H1 (cell line): ENCODE measurements around the gene R3HDM2. TPM values are rescaled to one million over a fixed set of nuclear protein-coding genes. Genes with fewer than 3 reads are reported as not detected.

Experiments used
- CTCF ChIA-PET: fragments of 300-600 bp; sonication (Branson Sonifier 250); formaldehyde crosslinking; loops from one replicate; lab custom pipeline; 2021; ENCODE audit not compliant: partially characterized antibody; lab: Charles Lee
- POLR2A ChIA-PET: fragments of 300-600 bp; sonication (Branson Sonifier 250); formaldehyde crosslinking; loops from one replicate; lab custom pipeline; 2021; ENCODE audit warnings: inconsistent platforms; ENCODE audit not compliant: partially characterized antibody; lab: Charles Lee
- DNase-seq, 2 experiments: peaks; one replicate each; pipeline versions ENCODE4 v3.0.0 to v3.0.0-alpha.2; 2010 to 2022; ENCODE audit warnings: low spot score in 2 of 2, low read depth in 1 of 2, mixed read lengths in 1 of 2
- FAIRE-seq: peaks from 2 replicates; lab custom pipeline; 2011; peaks lifted over from hg19 to GRCh38; lab: Jason Lieb, UNC
- H2AFZ ChIP-seq: 2 replicates; pipeline ENCODE4 v1.8.1; 2012; ENCODE audit warnings: low read length, inconsistent platforms
- H2AK5ac ChIP-seq: 2 replicates; pipeline ENCODE4 v1.6.1; 2013; ENCODE audit warnings: low read depth, low read length
- H2BK120ac ChIP-seq: replicated peaks from 2 replicates; pipeline ENCODE3; 2013; ENCODE audit warnings: low read depth, low read length, inconsistent platforms
- H2BK12ac ChIP-seq: 2 replicates; pipeline ENCODE4 v1.6.1; 2013; ENCODE audit warnings: low read depth, low read length
- H2BK15ac ChIP-seq: 2 replicates; pipeline ENCODE4 v1.6.1; 2013; ENCODE audit warnings: low read length
- H2BK20ac ChIP-seq: 2 replicates; pipeline ENCODE4 v1.6.1; 2013; ENCODE audit warnings: low read length
- H2BK5ac ChIP-seq: 2 replicates; pipeline ENCODE4 v1.6.1; 2013; ENCODE audit warnings: low read depth, low read length
- H3K14ac ChIP-seq: 2 replicates; pipeline ENCODE4 v1.6.1; 2013; ENCODE audit warnings: inconsistent platforms; ENCODE audit not compliant: insufficient read length
- H3K18ac ChIP-seq: 2 replicates; pipeline ENCODE4 v1.6.1; 2013; ENCODE audit warnings: low read length; ENCODE audit errors: extremely low read depth
- H3K23ac ChIP-seq: 2 replicates; pipeline ENCODE4 v1.6.1; 2013; ENCODE audit warnings: inconsistent platforms; ENCODE audit not compliant: insufficient read length
- H3K23me2 ChIP-seq: 2 replicates; pipeline ENCODE4 v1.6.1; 2013; ENCODE audit warnings: low read depth, low read length
- H3K27ac ChIP-seq: 2 replicates; pipeline ENCODE4 v1.6.1; 2011; ENCODE audit warnings: low read depth, low read length, inconsistent platforms
- H3K27me3 ChIP-seq, 4 experiments: replicated peaks in 1 of 4; 1 replicate in 1 of 4; 2 replicates in 3 of 4; pipeline versions ENCODE4 v1.6.1 to v1.8.1; 2011 to 2013; ENCODE audit warnings: low read length in 3 of 4, mild to moderate bottlenecking in 3 of 4, inconsistent platforms in 2 of 4, mixed read lengths in 2 of 4, moderate library complexity in 1 of 4; ENCODE audit not compliant: control insufficient read depth in 3 of 4, insufficient read depth in 3 of 4; ENCODE audit errors: extremely low read depth in 1 of 4
- H3K36me3 ChIP-seq, 4 experiments: 2 replicates each; pipeline versions ENCODE4 v1.6.1 to v1.8.1; 2011 to 2013; ENCODE audit warnings: mild to moderate bottlenecking in 4 of 4, low read length in 3 of 4, moderate library complexity in 2 of 4, control low read depth in 1 of 4, inconsistent platforms in 1 of 4; ENCODE audit not compliant: insufficient read depth in 4 of 4, control insufficient read depth in 2 of 4
- H3K4ac ChIP-seq: replicated peaks from 2 replicates; pipeline ENCODE3; 2013; ENCODE audit warnings: low read length, low read depth, mixed read lengths, inconsistent platforms; ENCODE audit not compliant: insufficient read length
- H3K4me1 ChIP-seq, 4 experiments: replicated peaks in 1 of 4; 1 replicate in 1 of 4; 2 replicates in 3 of 4; pipeline versions ENCODE4 v1.6.1 to v1.8.1; 2011 to 2013; ENCODE audit warnings: low read length in 3 of 4, inconsistent platforms in 2 of 4, mixed read lengths in 1 of 4; ENCODE audit not compliant: insufficient read depth in 4 of 4, control insufficient read depth in 3 of 4
- H3K4me2 ChIP-seq, 2 experiments: 2 replicates each; pipeline versions ENCODE4 v1.6.1 to v1.8.1; 2011 to 2013; ENCODE audit warnings: low read depth in 2 of 2, low read length in 2 of 2, control low read depth in 1 of 2, inconsistent platforms in 1 of 2, mild to moderate bottlenecking in 1 of 2; ENCODE audit not compliant: insufficient read depth in 1 of 2
- H3K4me3 ChIP-seq, 4 experiments: fragments of 200-600, 300-600 bp in 1 of 4; sonication (generic), shearing (Covaris generic), sonication (Bioruptor Twin) in 1 of 4; 2 replicates each; pipeline versions ENCODE4 v1.5.1 to v1.8.1; 2011 to 2016; ENCODE audit warnings: low read length in 4 of 4, low read depth in 3 of 4, control low read depth in 2 of 4, inconsistent platforms in 2 of 4, mild to moderate bottlenecking in 2 of 4, mixed read lengths in 1 of 4, moderate library complexity in 1 of 4; ENCODE audit not compliant: insufficient read depth in 2 of 4; ENCODE audit errors: extremely low read depth in 1 of 4
- H3K56ac ChIP-seq: replicated peaks from 2 replicates; pipeline ENCODE3; 2013; ENCODE audit warnings: low read depth, mild to moderate bottlenecking, mixed read lengths, low read length, inconsistent platforms; ENCODE audit not compliant: insufficient read length
- H3K79me1 ChIP-seq: 2 replicates; pipeline ENCODE4 v1.6.1; 2013; ENCODE audit warnings: low read depth, low read length, control low read depth
- H3K79me2 ChIP-seq, 2 experiments: 2 replicates each; pipeline versions ENCODE4 v1.6.1 to v1.8.1; 2012 to 2013; ENCODE audit warnings: low read length in 2 of 2, mild to moderate bottlenecking in 2 of 2, inconsistent platforms in 1 of 2; ENCODE audit not compliant: insufficient read depth in 2 of 2, control insufficient read depth in 1 of 2
- H3K9ac ChIP-seq, 4 experiments: replicated peaks in 1 of 4; 1 replicate in 1 of 4; 2 replicates in 3 of 4; pipeline versions ENCODE4 v1.6.1 to v1.8.1; 2011 to 2013; ENCODE audit warnings: low read depth in 3 of 4, low read length in 3 of 4, control low read depth in 2 of 4, mild to moderate bottlenecking in 2 of 4, moderate library complexity in 2 of 4, inconsistent platforms in 1 of 4; ENCODE audit errors: extremely low read depth in 1 of 4
- H3K9me3 ChIP-seq, 2 experiments: 2 replicates each; pipeline versions ENCODE4 v1.6.1 to v1.8.1; 2012 to 2013; ENCODE audit warnings: mild to moderate bottlenecking in 2 of 2, moderate library complexity in 2 of 2, control low read depth in 1 of 2, inconsistent platforms in 1 of 2, low read depth in 1 of 2, low read length in 1 of 2, mixed read lengths in 1 of 2; ENCODE audit not compliant: insufficient read depth in 2 of 2
- H4K20me1 ChIP-seq, 2 experiments: replicated peaks in 1 of 2; 2 replicates each; pipeline versions ENCODE3 to v1.8.1; 2011 to 2013; ENCODE audit warnings: inconsistent platforms in 2 of 2, low read length in 2 of 2, mild to moderate bottlenecking in 1 of 2; ENCODE audit not compliant: insufficient read depth in 2 of 2, control insufficient read depth in 1 of 2
- H4K5ac ChIP-seq: 2 replicates; pipeline ENCODE4 v1.6.1; 2013; ENCODE audit warnings: low read length, low read depth, mixed read lengths, inconsistent platforms; ENCODE audit not compliant: insufficient read length
- H4K8ac ChIP-seq: 2 replicates; pipeline ENCODE4 v1.8.0; 2013; ENCODE audit warnings: mild to moderate bottlenecking, moderate library complexity, low read length, inconsistent platforms; ENCODE audit not compliant: insufficient read depth; ENCODE audit errors: extremely low read depth
- H4K91ac ChIP-seq: replicated peaks from 2 replicates; pipeline ENCODE3; 2013; ENCODE audit warnings: low read length, mixed read lengths, inconsistent platforms; ENCODE audit not compliant: insufficient read length
- BACH1 ChIP-seq: IDR thresholded peaks from 2 replicates; pipeline ENCODE4 v1.6.1; 2012; ENCODE audit warnings: low read length, improper control_type of control experiment
- polyA plus RNA-seq, 7 experiments: library from polyadenylated mRNA; depleted of rRNA in 3 of 7; stranded (reverse) in 5 of 7; unstranded in 2 of 7; fragments of >200 nt in 5 of 7; fragments of 200-250 nt in 2 of 7; gene quantifications; 1 replicate in 5 of 7; 2 replicates in 1 of 7; 4 replicates in 1 of 7; pipeline versions ENCODE4 v1.2.1 to v1.2.3, GENCODE V29; 2011 to 2013; ENCODE audit warnings: missing spikeins in 2 of 7, mixed read lengths in 2 of 7
- total RNA-seq: library from RNA; stranded (reverse); fragmentation: NEBNext Ultra II Directional; extraction: Animal tissue kit (Norgen Biotek cat#: 25700); gene quantifications from 2 replicates; pipeline ENCODE4 v1.2.1, GENCODE V29; 2021

R3HDM2 gene
- total and polyA plus RNA-seq, 2 of the 8 experiments (the other 6 are each of a cell fraction or from before 2014, with no cell fraction given) = 25.6 to 27.0 TPM

- Histone ChIP-seq H3K79me1 (no peaks in the 10 kb centered on the region; the same call in 1 of the 2 replicates), H3K4me1 (no peaks in the 10 kb centered on the region), H3K79me2 (no peaks in the 10 kb centered on the region), H2BK15ac (no peak overlapping the region), H3K27ac (no peak overlapping the region), H4K20me1 (no peaks in the 10 kb centered on the region), H3K9ac (no peak overlapping the region), H3K23ac (no peak overlapping the region), H2BK120ac (no peak overlapping the region), H2AFZ (no peak overlapping the region), H4K8ac (no peak overlapping the region), H3K27me3 (no peaks in the 10 kb centered on the region), H3K36me3 (no peaks in the 10 kb centered on the region), H2BK5ac (no peak overlapping the region), H2BK20ac (no peak overlapping the region), H3K23me2 (no peaks in the 10 kb centered on the region), H2AK5ac (no peak overlapping the region), H3K4me3 (no peak overlapping the region), H3K4ac (no peak overlapping the region), H3K4me2 (no peak overlapping the region), H2BK12ac (no peak overlapping the region), H3K18ac (no peak overlapping the region), H3K9me3 (peaks cover 0 to 2% of the 10 kb centered on the region in 2 experiments; a peak in 1 of 4 replicates), H3K14ac (no peak overlapping the region), H4K5ac (no peak overlapping the region), H3K56ac (no peak overlapping the region), H4K91ac (no peak overlapping the region)
- FAIRE-seq (no peak), DNase-seq (no peak)
- CTCF ChIA-PET = interaction anchor here (1.1 to 2.4 kb wide), 7 partner anchors 11 to 89 kb away, joined by 3 to 13 read pairs (median 5); no protein-coding TSS in a partner anchor
- POLR2A ChIA-PET = interaction anchor here (0.6 to 1.1 kb wide), 3 partner anchors 22 to 86 kb away, joined by 3 to 5 read pairs (median 3); no protein-coding TSS in a partner anchor
- no peak for TF ChIP-seq BACH1
Observed at GRCh38 chr12:57367121-57367520, 63.7 kb downstream of the R3HDM2 start.
